ACHN (cell line): ENCODE data around the gene ZBTB7C.

Experiments
- DNase-seq: peaks from one replicate; pipeline ENCODE4 v3.0.0-alpha.2; 2015
- in situ Hi-C: cut with HindIII; loops from 2 replicates; pipeline ENCODE4 v1.10.0; 2017; ENCODE audit warnings: low sequenced_read_pairs, low pct_ligation_motif_present, low pct_unique_long_range_greater_than_20kb

The ZBTB7C gene

DNA sequence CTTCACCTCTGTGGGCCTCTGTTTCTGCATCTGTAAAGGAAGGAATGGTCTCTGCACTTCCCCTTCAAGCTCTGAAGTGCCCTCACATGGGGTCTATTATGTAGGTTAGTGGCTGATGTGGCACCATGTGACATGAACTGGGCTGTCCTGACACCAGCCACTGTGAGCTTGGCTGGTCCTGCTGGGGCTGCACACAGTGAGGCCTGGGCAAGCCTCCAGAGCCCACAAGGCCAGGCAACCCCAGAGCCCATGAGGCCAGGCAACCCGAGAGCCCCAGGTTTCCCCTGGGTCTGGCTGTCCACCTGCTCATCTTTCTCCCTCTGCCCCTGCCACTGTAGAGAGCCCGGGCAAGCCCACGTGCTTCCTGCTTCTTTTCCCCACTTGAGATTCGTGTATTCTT lies 328.6 kb downstream of the ZBTB7C start:
- in situ Hi-C loops: no loop called here
- no peak for DNase-seq

DNA sequence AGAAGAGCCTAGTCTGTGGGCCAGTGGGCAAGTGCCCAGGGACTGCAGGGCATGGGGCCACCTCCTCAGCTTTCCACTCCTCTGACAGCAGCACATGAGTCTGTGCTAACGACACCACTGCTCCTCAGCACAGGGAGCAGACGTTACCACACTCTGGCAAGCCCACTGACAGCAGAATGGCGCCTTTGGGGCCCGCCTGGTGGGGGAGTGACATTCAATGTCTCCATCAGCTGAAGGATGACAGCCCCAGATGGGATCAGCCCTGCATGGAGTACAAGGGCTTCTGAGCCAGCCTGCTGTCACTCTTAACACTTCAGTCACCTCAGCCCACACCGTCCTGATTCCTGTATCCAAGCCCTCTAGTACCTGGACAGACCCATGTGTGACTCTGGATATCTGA lies 329.3 kb downstream of the ZBTB7C start:
- no peak for DNase-seq
- in situ Hi-C loops: no loop called here

DNA sequence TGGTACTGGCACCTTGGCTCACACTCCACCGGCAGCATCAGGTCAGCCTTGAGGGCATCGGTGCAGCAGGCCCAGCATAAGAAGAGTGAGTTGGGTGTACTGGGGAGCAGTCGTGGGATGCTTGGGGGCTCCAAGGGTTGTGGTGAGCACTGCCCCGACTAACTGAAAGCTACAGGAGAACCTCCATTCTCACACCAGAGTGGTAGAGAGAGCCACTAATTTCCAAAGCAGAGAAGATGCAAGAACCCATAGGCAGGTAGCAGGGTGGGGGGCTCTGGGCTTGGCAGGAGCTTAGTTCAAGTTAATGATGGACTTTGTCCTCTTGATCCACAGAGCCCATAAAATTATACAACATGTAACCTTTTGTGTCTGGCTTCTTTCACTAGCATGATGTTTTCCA lies 330.7 kb downstream of the ZBTB7C start:
- in situ Hi-C loops: no loop called here
- DNase-seq: no peak

DNA sequence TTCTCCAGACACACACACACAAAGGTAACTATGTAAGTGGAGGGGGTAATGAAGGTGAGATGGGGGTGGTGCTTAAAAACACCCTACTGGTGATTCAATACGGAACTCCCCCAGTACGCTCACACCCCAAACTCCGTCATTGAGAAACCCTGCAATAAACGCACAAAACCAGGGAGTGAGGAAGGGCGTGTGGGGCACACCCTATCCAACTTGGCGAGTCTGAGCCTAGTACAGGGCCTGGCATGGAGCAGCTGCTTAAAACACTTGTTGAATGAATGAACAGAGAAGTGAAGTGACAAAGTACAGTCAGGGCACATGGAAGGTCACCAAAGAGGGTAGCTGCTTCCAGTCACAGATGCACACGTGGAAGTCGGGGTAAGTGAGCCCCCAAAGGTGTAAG lies 331.9 kb downstream of the ZBTB7C start:
- DNase-seq: no peak
- in situ Hi-C loops: no loop called here

DNA sequence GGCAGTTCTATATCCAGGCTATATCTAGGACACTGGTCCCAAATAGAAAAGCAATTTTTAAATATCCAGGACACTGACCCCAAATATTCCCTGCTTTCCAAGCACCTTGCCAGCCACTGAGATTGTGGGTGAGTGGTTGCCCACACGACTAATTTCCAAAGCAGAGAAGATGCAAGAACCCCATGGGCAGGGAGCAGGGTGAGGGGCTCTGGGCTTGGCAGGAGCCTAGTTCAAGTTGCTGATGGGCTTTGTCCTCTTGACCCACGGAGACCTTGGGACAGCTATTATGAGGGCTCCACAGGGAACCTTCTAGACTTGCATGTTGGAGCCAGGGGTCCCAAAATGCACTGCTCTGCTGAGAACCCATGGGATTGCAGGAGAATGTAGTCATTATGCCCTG lies 332.7 kb downstream of the ZBTB7C start:
- in situ Hi-C loops: no loop called here
- DNase-seq: no peak

DNA sequence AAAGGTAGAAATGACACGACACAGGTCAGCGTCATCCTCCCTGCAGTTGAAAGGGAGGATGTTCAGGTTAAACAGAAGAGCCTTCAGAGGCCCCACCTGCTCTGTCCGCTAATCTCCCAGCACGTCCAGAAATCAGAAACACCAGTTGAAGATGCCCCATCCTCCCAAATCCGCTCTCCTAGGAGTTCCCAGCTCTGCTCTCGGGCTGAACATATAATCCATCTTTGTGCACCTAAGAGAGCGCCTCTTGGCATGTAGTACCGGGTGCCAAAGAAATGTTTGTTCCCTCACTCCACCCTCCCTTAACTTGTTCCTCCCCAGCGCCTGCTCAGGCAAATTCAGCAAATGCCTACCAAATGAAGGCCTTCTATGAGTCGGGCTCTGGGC lies 333.5 kb downstream of the ZBTB7C start:
- in situ Hi-C loops: no loop called here
- DNase-seq: no peak

DNA sequence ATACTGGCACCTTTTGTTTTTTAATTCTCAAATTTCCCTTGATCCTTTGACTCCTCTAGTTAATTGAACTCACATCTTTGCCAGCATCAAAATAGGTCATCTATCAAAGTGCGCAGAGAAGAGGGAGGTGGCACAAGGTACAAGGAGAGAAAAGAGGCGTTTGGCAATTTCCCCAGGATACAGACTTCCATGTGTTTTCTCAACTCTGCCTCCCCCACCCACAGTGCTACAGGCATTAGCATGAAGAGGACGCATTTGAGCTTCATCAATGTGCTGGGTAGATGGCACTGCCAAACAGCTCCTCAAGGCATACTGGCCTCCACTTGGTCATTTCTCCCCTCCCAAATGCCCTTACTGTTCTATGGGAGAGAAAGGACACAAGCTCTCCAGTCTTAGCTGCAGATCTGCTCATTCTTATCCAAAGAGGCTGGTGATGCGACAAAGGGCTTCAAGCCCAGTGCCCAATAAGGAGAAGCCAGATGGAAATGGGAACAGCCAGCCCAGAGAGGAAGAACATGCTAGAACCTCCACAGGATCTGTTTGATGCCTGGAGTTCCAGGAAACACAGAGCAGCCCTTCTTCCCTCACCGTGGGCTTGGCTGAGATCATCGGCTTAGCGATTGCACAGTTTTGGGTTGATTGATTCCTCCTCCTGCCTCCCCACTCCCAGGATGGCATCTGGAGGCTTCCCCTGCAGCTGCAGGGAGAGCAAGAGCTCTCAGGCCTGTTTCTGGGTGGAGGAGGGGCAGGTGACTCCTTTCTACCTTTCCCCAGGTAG lies 334.1 kb downstream of the ZBTB7C start:
- DNase-seq: no peak
- in situ Hi-C loops: no loop called here

DNA sequence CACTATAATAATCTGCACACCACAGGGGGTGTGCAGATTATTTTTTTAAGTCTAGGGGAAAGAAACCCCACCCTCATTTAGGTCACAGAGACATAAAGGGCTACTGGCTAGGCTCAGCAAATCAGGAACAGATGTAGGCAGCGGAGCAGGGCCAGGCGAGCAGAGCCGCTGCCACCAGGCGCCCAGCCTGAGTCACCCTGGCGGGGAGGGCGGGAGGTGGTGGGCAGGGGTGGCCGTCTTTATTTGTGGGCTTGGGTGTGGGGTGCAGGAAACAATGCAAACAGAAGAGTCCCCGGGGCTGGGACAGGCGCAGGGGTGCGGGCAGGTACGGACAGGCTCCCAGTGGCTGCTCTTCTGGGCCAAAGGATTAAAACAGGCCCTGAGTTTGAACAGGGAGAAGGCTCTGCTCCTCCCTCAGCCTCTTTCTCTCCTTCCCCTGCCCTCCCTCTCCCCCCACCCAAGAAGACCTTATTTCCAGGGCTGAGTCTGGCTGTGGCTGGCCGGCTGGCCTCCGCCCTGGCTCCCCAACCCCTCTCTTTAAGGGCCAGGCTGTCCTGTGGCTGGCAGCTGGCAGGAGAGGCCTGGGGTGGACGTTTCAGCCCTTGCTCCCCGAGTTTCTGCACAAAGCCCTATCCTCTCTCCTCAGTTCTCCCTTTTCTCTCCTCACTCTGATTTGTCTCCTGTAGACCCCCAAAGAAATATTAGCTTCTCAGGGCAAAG lies 335.8 kb downstream of the ZBTB7C start:
- in situ Hi-C loops: no loop called here
- no peak for DNase-seq

DNA sequence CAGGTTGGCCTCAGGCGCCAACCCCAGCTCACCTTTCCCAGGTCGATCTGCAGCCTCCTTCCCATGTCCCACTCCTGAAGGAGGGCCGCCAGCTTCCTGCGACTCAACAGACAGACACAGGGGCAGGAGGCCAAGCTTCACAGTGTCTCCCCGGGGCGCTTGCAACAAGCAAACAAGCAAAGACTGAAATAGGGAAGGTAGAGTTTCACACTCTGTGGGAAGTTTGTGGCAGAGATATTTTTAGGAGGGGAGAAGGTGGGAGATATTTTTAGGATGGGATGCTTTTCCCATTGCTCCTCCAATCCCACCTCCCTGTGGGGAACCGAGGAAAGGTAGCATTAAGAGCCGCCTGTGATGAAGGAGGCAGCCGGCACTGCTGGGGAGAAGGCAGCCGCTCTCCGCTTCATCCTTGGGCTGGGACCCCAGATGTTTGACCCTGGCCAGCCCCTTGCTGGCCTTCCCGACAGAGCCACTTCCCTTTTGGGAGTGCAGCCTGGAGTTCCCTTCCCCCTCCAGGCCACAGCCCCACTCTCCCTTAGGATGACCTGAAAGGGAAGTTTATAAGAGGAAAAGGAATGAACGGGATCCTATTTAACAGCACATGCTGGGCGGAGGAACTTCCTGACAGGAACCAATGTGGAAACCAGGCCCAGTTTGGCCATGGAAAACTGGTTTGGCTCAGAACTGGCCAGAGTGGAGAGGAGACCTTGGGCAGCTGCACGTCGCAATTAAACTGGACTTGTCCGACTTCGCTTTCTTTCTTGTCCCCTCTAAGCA lies 336.6 kb downstream of the ZBTB7C start:
- in situ Hi-C loops: no loop called here

DNA sequence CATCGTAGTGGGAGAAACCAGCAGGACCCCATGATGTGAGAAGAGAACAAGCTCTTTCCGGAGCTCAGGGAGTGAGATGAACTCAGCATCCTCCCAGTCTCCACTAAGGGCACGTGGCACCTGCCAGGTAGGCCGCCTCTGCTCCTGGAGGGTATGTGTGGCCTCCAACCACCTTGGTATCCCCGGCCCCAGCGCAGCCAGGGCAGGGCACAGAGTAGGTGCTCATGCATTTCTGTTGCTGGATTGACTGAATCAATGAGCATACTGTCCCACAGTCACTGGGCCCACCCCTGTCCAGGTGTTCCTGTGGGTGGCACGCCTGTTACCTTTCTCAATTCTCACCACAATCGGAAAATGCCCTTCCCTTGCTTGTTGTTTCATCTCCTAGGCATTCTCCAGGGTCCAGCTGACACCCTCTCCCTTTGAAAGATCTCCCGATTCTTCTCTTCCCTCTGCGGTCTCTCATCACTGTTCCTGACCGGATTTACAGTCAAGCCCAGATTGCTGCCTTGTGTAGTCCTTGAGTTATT lies 340.2 kb downstream of the ZBTB7C start:
- in situ Hi-C loops: no loop called here

More for the DNA sequence above, 336.6 kb downstream of the ZBTB7C start:
- no peak for DNase-seq

DNA sequence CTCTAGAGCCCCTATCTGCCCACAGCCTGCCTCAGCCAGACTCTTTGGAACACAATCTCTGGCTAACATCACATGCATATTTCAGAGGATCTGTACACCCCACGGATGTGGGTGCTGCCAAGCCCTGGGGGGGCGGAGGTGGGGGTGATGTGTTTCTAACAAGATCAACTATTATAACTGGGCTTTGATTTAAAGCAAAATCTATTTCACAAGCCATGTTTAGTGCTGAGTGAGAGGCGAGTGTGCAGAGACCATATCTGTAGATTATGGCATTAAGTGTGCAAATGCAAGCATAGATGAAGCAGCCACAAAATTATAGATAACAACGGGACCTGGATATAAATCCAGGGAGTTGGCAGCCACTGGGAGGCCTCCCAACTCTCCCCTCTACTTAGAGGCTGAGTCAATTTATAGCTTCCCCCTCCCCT lies 342.9 kb downstream of the ZBTB7C start:
- in situ Hi-C loops: no loop called here
- DNase-seq: no peak

More for the DNA sequence above, 340.2 kb downstream of the ZBTB7C start:
- no peak for DNase-seq

DNA sequence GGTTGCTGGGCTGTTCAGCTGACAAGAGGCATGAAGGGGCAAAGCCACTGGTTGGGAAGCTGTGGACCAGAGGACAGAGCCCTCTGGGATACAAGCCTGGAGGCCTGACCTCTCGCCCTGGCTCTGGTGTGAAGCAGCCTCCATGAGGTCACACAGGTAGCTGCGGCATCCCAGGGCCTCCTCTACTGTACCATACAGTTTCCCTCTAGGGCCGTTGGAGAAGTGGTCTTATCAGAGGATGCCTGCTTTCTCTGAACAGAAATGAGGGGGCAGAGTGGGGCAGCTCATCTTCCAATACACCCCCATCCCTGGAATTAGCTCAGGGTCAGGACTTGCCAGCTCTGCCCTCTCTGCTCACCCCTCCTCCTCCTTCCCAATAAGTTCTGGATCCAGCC lies 343.6 kb downstream of the ZBTB7C start:
- in situ Hi-C loops: no loop called here
- no peak for DNase-seq

DNA sequence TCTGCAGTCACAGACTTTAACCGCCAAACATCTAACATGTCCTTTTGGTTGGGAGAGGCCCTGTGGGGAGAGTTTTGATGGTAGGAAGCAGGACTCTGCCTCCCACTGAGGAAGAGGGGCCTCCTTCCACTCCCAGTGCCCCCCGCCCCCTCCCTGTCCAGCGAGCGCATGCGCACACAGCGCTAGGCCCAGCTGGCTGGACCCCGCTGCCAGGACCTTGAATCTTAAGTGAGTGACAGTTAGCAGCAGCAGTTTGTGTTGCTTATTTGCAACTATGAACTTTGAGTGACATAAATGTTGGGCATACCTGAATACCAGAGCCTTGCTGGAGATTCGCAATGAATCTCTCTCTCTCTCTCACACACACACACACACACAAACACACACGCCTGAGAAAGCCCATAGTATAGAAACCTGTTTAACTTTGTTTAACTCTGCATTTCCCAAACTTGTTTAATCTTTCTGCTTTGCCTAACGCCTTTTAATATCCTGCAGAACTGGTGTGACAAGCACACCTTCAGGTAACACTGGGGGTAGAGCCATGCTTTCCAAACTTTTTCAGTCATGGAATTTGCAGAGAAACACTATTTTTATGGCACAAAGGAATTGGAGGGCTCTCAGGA lies 344.1 kb downstream of the ZBTB7C start:
- in situ Hi-C loops: no loop called here
- no peak for DNase-seq

DNA sequence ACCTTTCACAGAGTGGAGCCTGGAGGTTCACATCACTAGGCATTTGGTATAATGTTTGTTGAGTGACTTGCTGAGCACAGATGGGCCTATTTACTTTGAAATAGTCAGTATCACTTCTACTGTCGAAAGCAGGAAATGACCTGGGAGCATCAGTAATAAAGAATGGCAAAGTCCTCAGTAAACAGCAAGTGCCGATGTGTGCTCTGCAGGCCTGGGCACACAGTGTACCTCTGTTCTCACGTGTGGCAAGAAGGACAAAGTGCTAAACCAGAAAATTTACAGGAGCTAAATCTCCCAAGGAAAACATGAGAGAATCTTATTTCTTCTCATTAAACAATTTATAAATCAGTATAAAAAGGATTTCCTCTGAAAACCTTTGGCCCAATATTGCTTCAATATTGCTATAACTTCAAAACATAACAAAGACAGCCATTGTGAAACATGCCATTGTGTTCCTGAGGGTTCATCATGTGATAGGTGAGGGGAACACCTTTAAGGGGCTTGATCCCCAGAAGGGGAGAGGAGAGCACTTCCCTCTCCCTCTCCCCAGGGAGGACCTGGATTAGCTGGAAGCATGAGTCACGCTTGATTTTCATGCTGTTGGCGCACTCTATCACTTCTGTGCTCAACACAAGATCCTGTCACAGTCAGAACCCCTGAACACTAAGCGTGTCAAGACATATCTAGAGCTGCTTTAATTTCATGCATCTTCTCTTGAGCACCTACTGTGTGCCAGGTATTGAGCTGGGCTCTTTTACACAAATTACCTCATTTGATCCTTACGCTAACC lies 347.2 kb downstream of the ZBTB7C start:
- in situ Hi-C loops: no loop called here
- DNase-seq: no peak

DNA sequence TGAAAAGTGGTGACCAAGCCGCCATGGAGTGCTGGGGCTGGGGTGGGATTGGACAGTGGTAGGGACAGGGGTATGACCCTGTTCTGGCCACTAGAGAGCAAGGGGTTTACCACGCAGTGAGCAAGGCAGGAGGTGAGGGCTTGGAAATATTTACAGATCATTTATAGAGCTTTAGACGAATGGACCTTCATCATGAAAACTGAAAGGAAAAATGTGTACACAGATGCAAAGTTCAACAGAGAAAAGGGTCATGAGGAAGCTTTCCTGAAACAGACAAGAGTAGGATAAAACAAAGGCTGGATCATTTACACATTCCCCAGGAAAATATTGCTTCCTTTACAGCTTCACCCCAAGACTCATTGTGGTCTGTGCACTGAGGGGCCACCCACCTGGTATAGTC lies 348.2 kb downstream of the ZBTB7C start:
- DNase-seq: no peak
- in situ Hi-C loops: no loop called here

DNA sequence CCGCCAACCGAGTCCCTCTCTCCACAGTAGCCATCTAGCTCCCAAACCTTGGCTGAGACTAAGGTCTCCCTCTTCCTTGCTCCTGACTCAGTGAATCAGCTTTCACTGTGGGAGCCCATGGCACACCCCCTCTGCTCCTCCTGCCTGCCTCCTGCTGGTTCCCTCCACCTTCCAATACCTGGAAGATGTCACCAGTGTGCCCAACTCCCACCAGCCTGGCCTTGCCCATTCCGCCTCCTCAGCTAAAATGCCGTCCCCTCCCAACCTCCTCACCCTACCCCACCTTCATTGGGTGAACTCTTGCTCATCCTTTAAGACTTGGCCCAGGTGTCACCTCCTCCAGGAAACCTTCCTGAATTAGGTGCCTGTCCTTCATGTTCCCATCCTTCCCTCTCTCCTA lies 348.8 kb downstream of the ZBTB7C start:
- in situ Hi-C loops: no loop called here

DNA sequence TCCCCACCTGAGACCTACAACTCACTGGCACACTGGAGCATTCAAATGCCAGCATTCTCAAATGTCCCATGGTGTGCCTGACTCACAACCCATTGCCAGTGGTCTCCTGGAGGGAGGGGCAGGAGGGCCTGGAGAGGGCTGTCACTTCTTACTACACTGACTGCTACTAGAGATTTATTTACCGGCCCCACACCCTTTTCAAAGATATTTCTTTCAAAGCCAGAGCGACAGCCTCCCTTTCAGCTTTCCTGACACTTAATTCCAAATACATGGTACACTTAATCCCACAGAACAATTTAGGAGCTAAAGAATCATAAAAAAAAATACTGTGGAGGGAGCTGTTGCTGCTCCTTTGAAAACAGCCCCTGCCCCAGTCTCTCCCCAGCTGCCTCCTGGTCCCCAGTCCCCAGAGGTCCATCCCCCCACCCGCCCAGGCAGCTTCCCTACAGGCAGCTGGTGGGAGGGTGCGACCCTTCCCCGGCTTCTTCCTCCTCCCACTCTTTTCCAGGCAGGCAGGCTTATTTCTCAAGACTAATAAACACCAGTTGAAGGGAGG lies 349.6 kb downstream of the ZBTB7C start:
- in situ Hi-C loops: no loop called here
- DNase-seq: no peak

More for the DNA sequence above, 348.8 kb downstream of the ZBTB7C start:
- no peak for DNase-seq

DNA sequence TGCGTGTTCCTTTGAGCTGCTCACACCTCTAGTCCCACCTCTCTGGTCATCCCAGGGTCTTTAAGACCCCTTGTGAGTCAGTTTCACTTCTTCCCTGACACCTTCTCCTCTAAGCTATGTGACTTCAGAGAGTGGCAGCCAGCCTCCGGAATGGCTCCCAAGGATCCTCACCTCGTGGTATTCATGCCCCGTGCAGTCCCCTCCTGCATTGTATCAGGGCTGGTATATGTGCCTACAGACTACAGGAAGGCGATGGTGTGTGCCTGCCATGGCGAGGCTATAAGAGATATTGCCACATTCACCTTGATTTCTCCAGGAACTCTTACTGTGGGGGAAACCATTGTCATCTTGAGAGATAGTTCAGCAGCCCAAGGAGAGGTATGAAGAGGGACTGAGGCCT lies 350.7 kb downstream of the ZBTB7C start:
- no peak for DNase-seq
- in situ Hi-C loops: no loop called here
